LNCaP clone FGC (cell line): ENCODE measurements around the gene GRIA4.
A peak's percentile ranks its signal among the peaks of the same experiment; 100 is the strongest.

Source experiments
- DNase-seq: peaks from one replicate; pipeline ENCODE4 v3.0.0-alpha.2; 2011; ENCODE audit warnings: low read depth
- H3K4me3 ChIP-seq: 2 replicates; pipeline ENCODE4 v1.5.1; 2011; ENCODE audit warnings: mild to moderate bottlenecking, low read depth, low read length, control low read depth
- CTCF ChIP-seq: IDR thresholded peaks from 2 replicates; pipeline ENCODE4 v1.5.1; 2012; ENCODE audit warnings: mild to moderate bottlenecking; ENCODE audit not compliant: control insufficient read depth, insufficient read depth; ENCODE audit errors: extremely low read depth

Gene GRIA4

GRCh38 chr11:105647780-105648179 is 37.9 kb downstream of the GRIA4 start:
- no peak for TF ChIP-seq CTCF
- no peak overlapping the region for H3K4me3 ChIP-seq
- no peak for DNase-seq

- no peak for TF ChIP-seq CTCF
- H3K4me3 ChIP-seq, result no peak overlapping the region
- no peak for DNase-seq
Measured at GRCh38 chr11:105648762-105649161, 38.9 kb downstream of the GRIA4 start.

- no peak overlapping the region for H3K4me3 ChIP-seq
- DNase-seq, result no peak
- no peak for TF ChIP-seq CTCF
Measured at GRCh38 chr11:105665281-105665680, 55.4 kb downstream of the GRIA4 start.

- DNase-seq, result no peak
- TF ChIP-seq CTCF, result no peak
- H3K4me3 ChIP-seq, result no peak overlapping the region
Measured at GRCh38 chr11:105667441-105667840, 57.6 kb downstream of the GRIA4 start.

GRCh38 chr11:105670811-105671210 is 60.9 kb downstream of the GRIA4 start:
- no peak for DNase-seq
- no peak overlapping the region for H3K4me3 ChIP-seq

GRCh38 chr11:105673089-105673488 is 63.2 kb downstream of the GRIA4 start:
- H3K4me3 ChIP-seq, result no peak overlapping the region
- peak; percentile 25 for DNase-seq
- TF ChIP-seq CTCF, result no peak

More at GRCh38 chr11:105670811-105671210, 60.9 kb downstream of the GRIA4 start:
- TF ChIP-seq CTCF, result no peak

GRCh38 chr11:105689631-105690030 is 79.8 kb downstream of the GRIA4 start:
- no peak overlapping the region for H3K4me3 ChIP-seq
- no peak for DNase-seq
- no peak for TF ChIP-seq CTCF
